Neural progenitor cell (in vitro differentiated cells): ENCODE measurements around the gene SLC7A7. TPM values are rescaled to one million over a fixed set of nuclear protein-coding genes. Genes with fewer than 3 reads are reported as not detected.
A peak's percentile ranks its signal among the peaks of the same experiment; 100 is the strongest.

ENCODE experiments used
- DNase-seq: peaks from one replicate; pipeline ENCODE4 v3.0.0-alpha.2; 2016; ENCODE audit warnings: low spot score
- H2AFZ ChIP-seq: fragments of 200-600 bp; sonication (generic); replicated peaks from 2 replicates; pipeline ENCODE4 v1.6.1; 2016; ENCODE audit warnings: antibody characterized with exemption
- H3F3A ChIP-seq: fragments of 200-600 bp; sonication (generic); 2 replicates; pipeline ENCODE4 v1.6.1; 2016; ENCODE audit warnings: antibody characterized with exemption, low read depth
- H3K27ac ChIP-seq: fragments of 200-600 bp; sonication (generic); 2 replicates; pipeline ENCODE4 v1.5.1; 2016; ENCODE audit warnings: mild to moderate bottlenecking
- H3K27me3 ChIP-seq: fragments of 200-600 bp; sonication (generic); 2 replicates; pipeline ENCODE4 v1.6.1; 2016; ENCODE audit warnings: mild to moderate bottlenecking, moderate library complexity
- H3K36me3 ChIP-seq: fragments of 200-600 bp; sonication (generic); 2 replicates; pipeline ENCODE4 v1.5.1; 2016
- H3K4me1 ChIP-seq: fragments of 200-600 bp; sonication (generic); 2 replicates; pipeline ENCODE4 v1.6.1; 2016; ENCODE audit warnings: mixed run types
- H3K4me2 ChIP-seq: fragments of 200-600 bp; sonication (generic); 2 replicates; pipeline ENCODE4 v1.6.1; 2016
- H3K4me3 ChIP-seq: fragments of 200-600 bp; sonication (generic); 2 replicates; pipeline ENCODE4 v1.5.1; 2016
- H3K79me2 ChIP-seq: fragments of 200-600 bp; sonication (generic); 2 replicates; pipeline ENCODE4 v1.6.1; 2016; ENCODE audit warnings: low read depth
- H3K9ac ChIP-seq: fragments of 200-600 bp; sonication (generic); 2 replicates; pipeline ENCODE4 v1.6.1; 2016
- H3K9me3 ChIP-seq: fragments of 200-600 bp; sonication (generic); 2 replicates; pipeline ENCODE4 v1.5.1; 2016; ENCODE audit warnings: low read depth
- H4K20me1 ChIP-seq: fragments of 200-600 bp; sonication (generic); 2 replicates; pipeline ENCODE4 v1.6.1; 2016; ENCODE audit warnings: low read depth
- H3K27ac Mint-ChIP-seq: 3 replicates; pipeline ENCODE4 v1.8.0; 2021; ENCODE audit warnings: mixed read lengths
- H3K27me3 Mint-ChIP-seq: 2 replicates; pipeline ENCODE4 v1.8.0; 2022; ENCODE audit warnings: low read depth, mild to moderate bottlenecking, inconsistent platforms, moderate library complexity, mixed read lengths; ENCODE audit not compliant: insufficient read depth
- H3K36me3 Mint-ChIP-seq: 3 replicates; pipeline ENCODE4 v1.8.0; 2021; ENCODE audit warnings: mixed read lengths
- H3K4me1 Mint-ChIP-seq: 3 replicates; pipeline ENCODE4 v1.8.0; 2021; ENCODE audit warnings: mixed read lengths
- H3K4me3 Mint-ChIP-seq: 3 replicates; pipeline ENCODE4 v1.8.0; 2021; ENCODE audit warnings: mild to moderate bottlenecking, moderate library complexity, mixed read lengths
- H3K9me3 Mint-ChIP-seq: 3 replicates; pipeline ENCODE4 v1.8.0; 2020; ENCODE audit warnings: mixed read lengths
- EZH2 ChIP-seq: fragments of 200-600 bp; sonication (generic); IDR thresholded peaks from 2 replicates; pipeline ENCODE4 v1.6.1; 2017; ENCODE audit warnings: antibody characterized with exemption, mild to moderate bottlenecking, moderate library complexity
- EZH2phosphoT487 ChIP-seq: fragments of 200-600 bp; sonication (generic); IDR thresholded peaks from 2 replicates; pipeline ENCODE4 v1.6.1; 2017; ENCODE audit warnings: antibody characterized with exemption
- total RNA-seq: library from RNA; depleted of rRNA; stranded (reverse); fragments of >200 nt; gene quantifications from 2 replicates; pipeline ENCODE4 v1.2.3, GENCODE V29; 2015; ENCODE audit warnings: low replicate concordance
- TF ChIP-seq, protein P1 (sequence below): fragments of 200-600 bp; sonication (generic); IDR thresholded peaks from 2 replicates; pipeline ENCODE4 v1.5.1; 2017; ENCODE audit warnings: antibody characterized with exemption, mild to moderate bottlenecking

Gene SLC7A7
- total RNA-seq, 1 donor from 2014 or later: 5.6 TPM

GRCh38 chr14:22824711-22825359 lies 9.6 kb upstream of the SLC7A7 start:
- no peak overlapping the region for H3K27ac ChIP-seq
- H3K79me2 ChIP-seq: peaks cover 1% of the 10 kb centered on the region
- no peaks in the 10 kb centered on the region for H3K9me3 ChIP-seq
- no peak for TF ChIP-seq EZH2
- TF ChIP-seq EZH2phosphoT487: no peak
- TF ChIP-seq, protein P1, sequence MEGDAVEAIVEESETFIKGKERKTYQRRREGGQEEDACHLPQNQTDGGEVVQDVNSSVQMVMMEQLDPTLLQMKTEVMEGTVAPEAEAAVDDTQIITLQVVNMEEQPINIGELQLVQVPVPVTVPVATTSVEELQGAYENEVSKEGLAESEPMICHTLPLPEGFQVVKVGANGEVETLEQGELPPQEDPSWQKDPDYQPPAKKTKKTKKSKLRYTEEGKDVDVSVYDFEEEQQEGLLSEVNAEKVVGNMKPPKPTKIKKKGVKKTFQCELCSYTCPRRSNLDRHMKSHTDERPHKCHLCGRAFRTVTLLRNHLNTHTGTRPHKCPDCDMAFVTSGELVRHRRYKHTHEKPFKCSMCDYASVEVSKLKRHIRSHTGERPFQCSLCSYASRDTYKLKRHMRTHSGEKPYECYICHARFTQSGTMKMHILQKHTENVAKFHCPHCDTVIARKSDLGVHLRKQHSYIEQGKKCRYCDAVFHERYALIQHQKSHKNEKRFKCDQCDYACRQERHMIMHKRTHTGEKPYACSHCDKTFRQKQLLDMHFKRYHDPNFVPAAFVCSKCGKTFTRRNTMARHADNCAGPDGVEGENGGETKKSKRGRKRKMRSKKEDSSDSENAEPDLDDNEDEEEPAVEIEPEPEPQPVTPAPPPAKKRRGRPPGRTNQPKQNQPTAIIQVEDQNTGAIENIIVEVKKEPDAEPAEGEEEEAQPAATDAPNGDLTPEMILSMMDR: no peak
- H4K20me1 ChIP-seq: no peaks in the 10 kb centered on the region
- Mint-ChIP-seq H3K4me3 (peak overlapping the region; percentile 9), H3K36me3 (no peaks in the 10 kb centered on the region), H3K9me3 (no peaks in the 10 kb centered on the region), H3K27ac (no peak overlapping the region), H3K27me3 (peaks cover 15% of the 10 kb centered on the region), H3K4me1 (peaks cover 40% of the 10 kb centered on the region)
- H3K27me3 ChIP-seq: peaks cover 45% of the 10 kb centered on the region
- H3F3A ChIP-seq: peaks cover 30% of the 10 kb centered on the region
- no peak overlapping the region for H3K4me3 ChIP-seq
- H3K36me3 ChIP-seq: no peaks in the 10 kb centered on the region
- no peak overlapping the region for H3K9ac ChIP-seq
- no peak overlapping the region for H3K4me2 ChIP-seq
- H2AFZ ChIP-seq: peak overlapping the region; percentile 69
- H3K4me1 ChIP-seq: peaks cover 6% of the 10 kb centered on the region
- no peak for DNase-seq

GRCh38 chr14:22822571-22823098 lies 7.4 kb upstream of the SLC7A7 start:
- H3K4me1 Mint-ChIP-seq: peaks cover 46% of the 10 kb centered on the region

GRCh38 chr14:22822016-22822570 lies 6.9 kb upstream of the SLC7A7 start:
- Histone ChIP-seq H3K9ac (no peak overlapping the region), H3K4me1 (peaks cover 6% of the 10 kb centered on the region), H3K27ac (no peak overlapping the region), H3K27me3 (peaks cover 52% of the 10 kb centered on the region), H2AFZ (peak overlapping the region; percentile 86), H3K4me2 (peak overlapping the region; percentile 86), H3K9me3 (no peaks in the 10 kb centered on the region), H4K20me1 (no peaks in the 10 kb centered on the region), H3K36me3 (no peaks in the 10 kb centered on the region), H3K4me3 (peak overlapping the region; percentile 57), H3K79me2 (no peaks in the 10 kb centered on the region), H3F3A (peaks cover 51% of the 10 kb centered on the region)
- H3K27me3 Mint-ChIP-seq: peaks cover 13% of the 10 kb centered on the region
- no peak overlapping the region for H3K27ac Mint-ChIP-seq
- H3K9me3 Mint-ChIP-seq: no peaks in the 10 kb centered on the region
- no peaks in the 10 kb centered on the region for H3K36me3 Mint-ChIP-seq
- peak; percentile 47 for DNase-seq
- no peak overlapping the region for H3K4me3 Mint-ChIP-seq
- H3K4me1 Mint-ChIP-seq: peaks cover 48% of the 10 kb centered on the region
- TF ChIP-seq EZH2 (no peak), EZH2phosphoT487 (peak; percentile 39)
- TF ChIP-seq, protein P1: no peak

More at GRCh38 chr14:22822571-22823098, 7.4 kb upstream of the SLC7A7 start:
- H3K27me3 Mint-ChIP-seq: peaks cover 15% of the 10 kb centered on the region
- no peak overlapping the region for H3K27ac Mint-ChIP-seq
- Histone ChIP-seq H3K79me2 (no peaks in the 10 kb centered on the region), H3K9ac (no peak overlapping the region), H3K4me1 (peaks cover 6% of the 10 kb centered on the region), H3K4me3 (peak overlapping the region; percentile 57), H3K27me3 (peaks cover 52% of the 10 kb centered on the region), H3K36me3 (no peaks in the 10 kb centered on the region), H4K20me1 (no peaks in the 10 kb centered on the region), H2AFZ (peak overlapping the region; percentile 86), H3F3A (peaks cover 47% of the 10 kb centered on the region), H3K9me3 (no peaks in the 10 kb centered on the region), H3K4me2 (peak overlapping the region; percentile 86), H3K27ac (no peak overlapping the region)
- DNase-seq: peak; percentile 96
- H3K36me3 Mint-ChIP-seq: no peaks in the 10 kb centered on the region
- TF ChIP-seq EZH2 (no peak), EZH2phosphoT487 (no peak)
- TF ChIP-seq, protein P1: peak; percentile 93
- no peaks in the 10 kb centered on the region for H3K9me3 Mint-ChIP-seq
- peak overlapping the region; percentile 79 for H3K4me3 Mint-ChIP-seq
